ENCODE data around the gene EXOC6B. TPM values are rescaled to one million over a fixed set of nuclear protein-coding genes. Genes with fewer than 3 reads are reported as not detected.

Gene EXOC6B
- total and polyA plus RNA-seq, 10 of the 15 experiments (the other 5 are each of a cell fraction or from before 2014, with no cell fraction given), result 0.23 to 2.2 (median 1.2) TPM

DNA sequence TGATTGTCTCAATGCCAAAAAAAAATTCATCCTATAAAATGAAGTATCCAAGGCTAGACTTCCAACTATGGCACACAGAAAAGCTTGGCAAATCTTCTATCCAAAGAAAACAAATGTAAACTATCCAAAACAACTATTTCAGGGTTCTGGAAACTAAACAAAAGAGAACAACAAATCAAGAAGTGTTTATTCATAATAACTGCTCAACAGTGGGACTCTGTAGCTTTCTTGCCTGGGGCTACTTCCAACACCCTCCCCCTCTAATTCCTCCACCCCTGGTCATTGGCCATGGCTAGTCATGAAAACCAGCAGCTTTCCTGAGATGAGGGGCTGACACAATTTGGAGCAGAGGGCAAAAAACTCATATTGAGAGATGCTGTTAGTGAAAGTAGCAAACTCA lies 107.0 kb downstream of the EXOC6B start (continued):
- TF ChIP-seq, protein P1, sequence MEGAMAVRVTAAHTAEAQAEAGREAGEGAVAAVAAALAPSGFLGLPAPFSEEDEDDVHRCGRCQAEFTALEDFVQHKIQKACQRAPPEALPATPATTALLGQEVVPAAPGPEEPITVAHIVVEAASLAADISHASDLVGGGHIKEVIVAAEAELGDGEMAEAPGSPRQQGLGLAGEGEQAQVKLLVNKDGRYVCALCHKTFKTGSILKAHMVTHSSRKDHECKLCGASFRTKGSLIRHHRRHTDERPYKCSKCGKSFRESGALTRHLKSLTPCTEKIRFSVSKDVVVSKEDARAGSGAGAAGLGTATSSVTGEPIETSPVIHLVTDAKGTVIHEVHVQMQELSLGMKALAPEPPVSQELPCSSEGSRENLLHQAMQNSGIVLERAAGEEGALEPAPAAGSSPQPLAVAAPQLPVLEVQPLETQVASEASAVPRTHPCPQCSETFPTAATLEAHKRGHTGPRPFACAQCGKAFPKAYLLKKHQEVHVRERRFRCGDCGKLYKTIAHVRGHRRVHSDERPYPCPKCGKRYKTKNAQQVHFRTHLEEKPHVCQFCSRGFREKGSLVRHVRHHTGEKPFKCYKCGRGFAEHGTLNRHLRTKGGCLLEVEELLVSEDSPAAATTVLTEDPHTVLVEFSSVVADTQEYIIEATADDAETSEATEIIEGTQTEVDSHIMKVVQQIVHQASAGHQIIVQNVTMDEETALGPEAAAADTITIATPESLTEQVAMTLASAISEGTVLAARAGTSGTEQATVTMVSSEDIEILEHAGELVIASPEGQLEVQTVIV (IDR thresholded peaks at IDR 0.05; ENCODE audit: borderline replicate concordance, partially characterized antibody), result no peak
- TF ChIP-seq GABPA (IDR thresholded peaks at IDR 0.05; ENCODE audit: low read depth) (no peak), MEF2B (IDR thresholded peaks at IDR 0.05; ENCODE audit: partially characterized antibody, poor library complexity, severe bottlenecking) (no peak)
- TF ChIP-seq, protein P2, sequence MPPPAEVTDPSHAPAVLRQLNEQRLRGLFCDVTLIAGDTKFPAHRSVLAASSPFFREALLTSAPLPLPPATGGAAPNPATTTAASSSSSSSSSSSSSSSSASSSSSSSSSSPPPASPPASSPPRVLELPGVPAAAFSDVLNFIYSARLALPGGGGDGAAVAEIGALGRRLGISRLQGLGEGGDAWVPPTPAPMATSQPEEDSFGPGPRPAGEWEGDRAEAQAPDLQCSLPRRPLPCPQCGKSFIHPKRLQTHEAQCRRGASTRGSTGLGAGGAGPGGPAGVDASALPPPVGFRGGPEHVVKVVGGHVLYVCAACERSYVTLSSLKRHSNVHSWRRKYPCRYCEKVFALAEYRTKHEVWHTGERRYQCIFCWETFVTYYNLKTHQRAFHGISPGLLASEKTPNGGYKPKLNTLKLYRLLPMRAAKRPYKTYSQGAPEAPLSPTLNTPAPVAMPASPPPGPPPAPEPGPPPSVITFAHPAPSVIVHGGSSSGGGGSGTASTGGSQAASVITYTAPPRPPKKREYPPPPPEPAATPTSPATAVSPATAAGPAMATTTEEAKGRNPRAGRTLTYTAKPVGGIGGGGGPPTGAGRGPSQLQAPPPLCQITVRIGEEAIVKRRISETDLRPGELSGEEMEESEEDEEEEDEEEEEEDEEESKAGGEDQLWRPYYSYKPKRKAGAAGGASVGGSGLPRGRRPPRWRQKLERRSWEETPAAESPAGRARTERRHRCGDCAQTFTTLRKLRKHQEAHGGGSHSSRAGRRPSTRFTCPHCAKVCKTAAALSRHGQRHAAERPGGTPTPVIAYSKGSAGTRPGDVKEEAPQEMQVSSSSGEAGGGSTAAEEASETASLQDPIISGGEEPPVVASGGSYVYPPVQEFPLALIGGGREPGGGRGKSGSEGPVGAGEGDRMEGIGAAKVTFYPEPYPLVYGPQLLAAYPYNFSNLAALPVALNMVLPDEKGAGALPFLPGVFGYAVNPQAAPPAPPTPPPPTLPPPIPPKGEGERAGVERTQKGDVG (CRISPR knock-in tag; IDR thresholded peaks at IDR 0.05), result no peak

DNA sequence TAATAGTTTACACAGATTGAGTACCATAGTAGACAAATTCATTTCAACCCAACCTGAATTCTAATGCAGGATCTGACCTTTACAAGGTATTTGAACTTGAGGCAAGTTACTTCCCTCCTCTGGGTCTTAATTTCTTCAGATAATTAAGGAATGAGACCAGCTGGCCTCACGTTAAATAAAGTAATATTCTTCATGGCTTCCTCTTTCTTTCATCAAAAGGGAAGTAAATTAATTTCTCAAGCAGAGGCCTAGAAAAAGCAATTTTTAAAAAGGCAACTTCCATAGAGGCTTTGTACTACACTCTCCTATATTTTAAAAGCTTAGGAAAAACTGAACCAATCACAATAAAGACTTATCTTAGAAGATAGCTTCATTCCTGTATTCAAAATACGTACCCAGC lies 109.2 kb downstream of the EXOC6B start:
- ATAC-seq (no peak), DNase-seq (ENCODE audit: low read depth, low spot score) (no peak), FAIRE-seq (no peak)
- no peak for TF ChIP-seq POLR2AphosphoS5 (IDR thresholded peaks at IDR 0.05; ENCODE audit: low read length)
- no peak for TF ChIP-seq RCOR1 (conservative IDR thresholded peaks at IDR 0.05; ENCODE audit: low read depth, low read length)
- TF ChIP-seq RB1 (IDR thresholded peaks at IDR 0.05; ENCODE audit: borderline replicate concordance), result no peak
- no peak for TF ChIP-seq SREBF1 (IDR thresholded peaks at IDR 0.05; ENCODE audit: low read length)
- TF ChIP-seq ZNF24 (IDR thresholded peaks at IDR 0.05), result no peak
- no peak for TF ChIP-seq FOXK2 (IDR thresholded peaks at IDR 0.05)
- TF ChIP-seq RAD51 (IDR thresholded peaks at IDR 0.05), result no peak
- no peak for TF ChIP-seq CEBPB (IDR thresholded peaks at IDR 0.05; ENCODE audit: borderline replicate concordance in 1 of 2, low read depth in 2 of 2, low read length in 2 of 2)
- TF ChIP-seq PML (IDR thresholded peaks at IDR 0.05; ENCODE audit: low read length), result no peak
- H3K4me1 ChIP-seq (ENCODE audit: control insufficient read depth, insufficient read depth, low read length), result no peaks in the 10 kb centered on the region
- H3K9ac ChIP-seq (ENCODE audit: control insufficient read depth, insufficient read depth, low read length), result no peak overlapping the region
- H3K4me2 ChIP-seq (ENCODE audit: control insufficient read depth, insufficient read depth), result no peak overlapping the region
- no peaks in the 10 kb centered on the region for H3K79me2 ChIP-seq (ENCODE audit: control insufficient read depth, insufficient read depth, low read length)
- ChIA-PET CTCF (interaction anchor here (1.0 to 1.2 kb wide), 2 partner anchors 29 to 57 kb away, joined by 3 read pairs; no protein-coding TSS in a partner anchor), SMC1A (ENCODE audit: uncharacterized antibody, unreplicated experiment) (interaction anchor here (1.4 kb wide), 1 partner anchor 28 kb away, joined by 3 read pairs; no protein-coding TSS in a partner anchor), RAD21 (ENCODE audit: unreplicated experiment) (no interaction called here), POLR2A (no interaction called here)
- no peaks in the 10 kb centered on the region for H3K27me3 ChIP-seq (replicated peaks in 1 of 2; ENCODE audit: control insufficient read depth in 2 of 2, insufficient read depth in 2 of 2, low read length in 1 of 2)
- in situ Hi-C loops (cut with MboI), result no loop called here
- H4K20me1 ChIP-seq (ENCODE audit: control insufficient read depth, insufficient read depth), result no peaks in the 10 kb centered on the region
- no peaks in the 10 kb centered on the region for H3K9me3 ChIP-seq (replicated peaks; ENCODE audit: control insufficient read depth, insufficient read depth, low read length)
- H3K27ac ChIP-seq (ENCODE audit: control insufficient read depth, insufficient read depth), result no peak overlapping the region
- WGBS (ENCODE audit: insufficient coverage, insufficient replicate concordance, low lambda C conversion rate, missing lambda C conversion rate), result 0% methylated on average over 2 of the region's 2 CpGs
- no peaks in the 10 kb centered on the region for H3K36me3 ChIP-seq (ENCODE audit: control insufficient read depth in 2 of 2, insufficient read depth in 2 of 2, low read length in 1 of 2)
- no peak overlapping the region for H3K4me3 ChIP-seq
- intact Hi-C loops (cut with micrococcal nuclease; ENCODE audit: unreplicated experiment), result no loop called here
- BruUV-seq (replicated peaks), result no TSS peak
- H2AFZ ChIP-seq (ENCODE audit: control insufficient read depth, low read depth, low read length), result no peak overlapping the region

All from GM12878 (cell line).